ENCODE results near the gene EXOSC7. TPM values are rescaled to one million over a fixed set of nuclear protein-coding genes. Genes with fewer than 3 reads are reported as not detected.
A peak's percentile ranks its signal among the peaks of the same experiment; 100 is the strongest.

The EXOSC7 gene
- total RNA-seq, 1 experiment from 2014 or later: 50.1 TPM

DNA sequence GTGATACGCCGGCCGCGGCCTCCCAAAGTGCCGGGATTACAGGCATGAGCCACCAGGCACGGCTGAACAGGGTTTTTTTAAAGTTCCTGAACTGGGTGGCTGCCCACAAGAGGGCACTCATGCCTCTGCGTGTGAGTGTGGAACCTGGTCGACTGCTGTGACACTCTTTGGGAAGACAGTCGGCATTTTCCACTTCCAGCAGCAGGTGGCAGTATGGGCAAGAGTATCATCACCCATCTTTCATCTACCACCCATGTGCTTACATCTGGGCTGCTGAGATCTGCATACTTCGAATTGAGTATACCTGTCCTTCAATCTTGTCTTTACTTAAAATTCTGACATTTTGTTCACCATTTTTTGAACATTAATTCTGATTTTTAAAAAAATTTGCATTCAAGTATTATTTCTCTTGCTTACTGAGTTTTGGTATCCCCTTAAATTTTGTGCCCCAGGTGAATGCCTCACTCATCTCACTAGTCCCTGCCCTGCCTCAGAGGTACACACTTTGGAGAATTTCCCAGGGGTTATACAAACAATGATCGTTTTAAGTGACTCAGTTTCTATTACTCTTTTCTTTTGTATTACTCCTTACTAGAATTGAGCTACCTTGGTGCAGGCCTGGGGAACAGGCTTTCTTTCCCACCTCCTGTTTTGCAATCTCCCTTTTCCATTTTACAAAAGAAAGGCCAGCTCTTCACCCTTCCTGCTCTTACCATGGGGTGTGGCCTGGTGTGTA is 61.8 kb downstream of the EXOSC7 start:
- DNase-seq: peak; percentile 91
- Mint-ChIP-seq H3K36me3 (ENCODE audit: insufficient read depth, unreplicated experiment) (no peaks in the 10 kb centered on the region), H3K27ac (ENCODE audit: unreplicated experiment) (no peak overlapping the region), H3K4me1 (ENCODE audit: low read depth, unreplicated experiment) (peaks cover 10% of the 10 kb centered on the region), H3K9me3 (ENCODE audit: low read depth, unreplicated experiment) (no peaks in the 10 kb centered on the region), H3K27me3 (ENCODE audit: unreplicated experiment) (peaks cover 23% of the 10 kb centered on the region), H3K4me3 (ENCODE audit: low read depth, unreplicated experiment) (peak overlapping the region; percentile 50)
- no TSS peak for BruUV-seq (replicated peaks)
- CTCF ChIA-PET: interaction anchor here (0.5 to 2.3 kb wide), 5 partner anchors 17 to 487 kb away, joined by 3 to 7 read pairs (median 3); no protein-coding TSS in a partner anchor
- TF ChIP-seq, protein P1, sequence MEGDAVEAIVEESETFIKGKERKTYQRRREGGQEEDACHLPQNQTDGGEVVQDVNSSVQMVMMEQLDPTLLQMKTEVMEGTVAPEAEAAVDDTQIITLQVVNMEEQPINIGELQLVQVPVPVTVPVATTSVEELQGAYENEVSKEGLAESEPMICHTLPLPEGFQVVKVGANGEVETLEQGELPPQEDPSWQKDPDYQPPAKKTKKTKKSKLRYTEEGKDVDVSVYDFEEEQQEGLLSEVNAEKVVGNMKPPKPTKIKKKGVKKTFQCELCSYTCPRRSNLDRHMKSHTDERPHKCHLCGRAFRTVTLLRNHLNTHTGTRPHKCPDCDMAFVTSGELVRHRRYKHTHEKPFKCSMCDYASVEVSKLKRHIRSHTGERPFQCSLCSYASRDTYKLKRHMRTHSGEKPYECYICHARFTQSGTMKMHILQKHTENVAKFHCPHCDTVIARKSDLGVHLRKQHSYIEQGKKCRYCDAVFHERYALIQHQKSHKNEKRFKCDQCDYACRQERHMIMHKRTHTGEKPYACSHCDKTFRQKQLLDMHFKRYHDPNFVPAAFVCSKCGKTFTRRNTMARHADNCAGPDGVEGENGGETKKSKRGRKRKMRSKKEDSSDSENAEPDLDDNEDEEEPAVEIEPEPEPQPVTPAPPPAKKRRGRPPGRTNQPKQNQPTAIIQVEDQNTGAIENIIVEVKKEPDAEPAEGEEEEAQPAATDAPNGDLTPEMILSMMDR (IDR thresholded peaks at IDR 0.05; ENCODE audit: unreplicated experiment): peak; percentile 87
- intact Hi-C loops (cut with micrococcal nuclease; ENCODE audit: unreplicated experiment): loop anchor here (5.0 kb wide), 2 partner anchors 444 to 619 kb away; no protein-coding TSS in a partner anchor

DNA sequence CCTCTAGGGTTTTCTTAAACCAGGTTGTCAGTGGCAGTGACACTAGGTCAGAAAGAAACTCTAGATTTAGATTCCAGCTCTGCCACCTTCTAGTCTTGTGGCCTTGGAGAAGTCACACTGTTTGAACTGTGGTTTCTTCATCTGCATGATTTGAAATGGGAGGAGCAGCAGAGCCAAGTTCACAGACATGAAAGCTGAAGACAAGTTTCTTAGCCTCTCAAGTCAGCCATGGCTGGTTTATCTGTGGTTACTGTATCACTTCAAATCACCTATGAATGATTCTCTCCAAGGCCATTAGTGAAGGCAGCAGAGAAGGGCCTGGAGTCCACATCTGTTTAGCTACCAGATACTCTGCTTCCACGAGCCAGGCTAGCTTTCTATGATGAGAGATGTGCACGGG is 65.6 kb downstream of the EXOSC7 start:
- Mint-ChIP-seq H3K4me1 (ENCODE audit: low read depth, unreplicated experiment) (no peaks in the 10 kb centered on the region), H3K27me3 (ENCODE audit: unreplicated experiment) (peaks cover 2% of the 10 kb centered on the region), H3K36me3 (ENCODE audit: insufficient read depth, unreplicated experiment) (no peaks in the 10 kb centered on the region), H3K4me3 (ENCODE audit: low read depth, unreplicated experiment) (no peak overlapping the region), H3K27ac (ENCODE audit: unreplicated experiment) (no peak overlapping the region), H3K9me3 (ENCODE audit: low read depth, unreplicated experiment) (no peaks in the 10 kb centered on the region)
- CTCF ChIA-PET: interaction anchor here (1.0 to 2.9 kb wide), 2 partner anchors 167 to 169 kb away, joined by 3 to 46 read pairs; no protein-coding TSS in a partner anchor
- no peak for DNase-seq
- intact Hi-C loops (cut with micrococcal nuclease; ENCODE audit: unreplicated experiment): loop anchor here (2.0 to 5.0 kb wide), 3 partner anchors 45 to 457 kb away; no protein-coding TSS in a partner anchor
- TF ChIP-seq, protein P1 (IDR thresholded peaks at IDR 0.05; ENCODE audit: unreplicated experiment): no peak
- BruUV-seq (replicated peaks): no TSS peak

DNA sequence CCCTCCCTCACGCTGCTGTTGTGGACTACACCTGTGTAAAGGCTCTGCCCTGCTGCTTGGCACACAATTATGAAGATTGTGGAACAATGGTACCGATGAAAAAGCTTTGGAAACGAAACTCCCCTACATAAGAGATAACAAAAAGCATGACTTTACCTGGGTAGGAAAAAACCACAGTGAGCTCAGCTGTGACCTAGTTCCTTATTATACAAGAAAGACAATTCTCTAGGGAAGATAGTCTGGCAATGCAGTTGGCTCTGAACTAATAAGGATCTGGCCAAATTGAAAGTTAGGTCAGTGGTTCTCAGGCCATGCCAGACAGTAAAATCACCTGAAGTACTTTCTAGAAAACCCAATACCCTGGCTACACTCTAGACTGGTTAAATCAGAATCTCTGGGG is 66.1 kb downstream of the EXOSC7 start:
- TF ChIP-seq, protein P1 (IDR thresholded peaks at IDR 0.05; ENCODE audit: unreplicated experiment): no peak
- Mint-ChIP-seq H3K4me1 (ENCODE audit: low read depth, unreplicated experiment) (no peaks in the 10 kb centered on the region), H3K36me3 (ENCODE audit: insufficient read depth, unreplicated experiment) (no peaks in the 10 kb centered on the region), H3K27me3 (ENCODE audit: unreplicated experiment) (peaks cover 7% of the 10 kb centered on the region), H3K9me3 (ENCODE audit: low read depth, unreplicated experiment) (no peaks in the 10 kb centered on the region), H3K27ac (ENCODE audit: unreplicated experiment) (no peak overlapping the region), H3K4me3 (ENCODE audit: low read depth, unreplicated experiment) (no peak overlapping the region)
- no peak for DNase-seq
- intact Hi-C loops (cut with micrococcal nuclease; ENCODE audit: unreplicated experiment): loop anchor here (5.0 kb wide), 1 partner anchor 80 kb away; no protein-coding TSS in a partner anchor
- CTCF ChIA-PET: interaction anchor here (1.0 to 2.9 kb wide), 2 partner anchors 167 to 169 kb away, joined by 3 to 46 read pairs; no protein-coding TSS in a partner anchor
- no TSS peak for BruUV-seq (replicated peaks)

DNA sequence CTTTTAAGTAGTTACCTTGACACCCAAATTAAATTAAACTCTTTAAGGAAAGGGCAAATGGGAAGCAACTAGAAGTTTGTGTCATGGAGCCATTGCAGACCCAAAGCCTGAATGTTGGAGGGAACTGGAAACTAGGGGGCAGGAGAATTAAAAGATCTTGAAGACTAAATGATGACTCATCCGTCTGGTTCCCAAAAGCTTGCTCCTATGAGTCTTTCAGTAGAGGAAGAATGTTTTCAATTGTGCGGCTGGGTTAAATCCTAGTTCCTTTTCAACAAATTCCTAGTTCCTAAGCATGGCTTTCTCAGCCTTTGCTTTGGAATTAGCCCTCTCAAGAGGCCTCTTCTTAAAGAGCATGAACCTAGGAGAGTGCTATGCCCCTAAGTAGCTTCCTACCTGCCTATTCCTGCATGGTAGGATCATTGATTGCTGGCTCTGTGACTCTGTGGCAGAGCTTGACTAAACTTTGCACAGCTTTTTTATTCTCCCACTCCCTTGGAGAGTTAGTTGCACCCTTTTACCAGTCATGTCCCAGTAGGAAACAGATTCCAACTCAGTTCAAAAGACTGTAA is 67.8 kb downstream of the EXOSC7 start:
- intact Hi-C loops (cut with micrococcal nuclease; ENCODE audit: unreplicated experiment): loop anchor here (5.0 kb wide), 1 partner anchor 78 kb away; no protein-coding TSS in a partner anchor
- Mint-ChIP-seq H3K27me3 (ENCODE audit: unreplicated experiment) (peaks cover 22% of the 10 kb centered on the region), H3K36me3 (ENCODE audit: insufficient read depth, unreplicated experiment) (no peaks in the 10 kb centered on the region), H3K27ac (ENCODE audit: unreplicated experiment) (no peak overlapping the region), H3K4me1 (ENCODE audit: low read depth, unreplicated experiment) (no peaks in the 10 kb centered on the region), H3K9me3 (ENCODE audit: low read depth, unreplicated experiment) (no peaks in the 10 kb centered on the region), H3K4me3 (ENCODE audit: low read depth, unreplicated experiment) (no peak overlapping the region)
- TF ChIP-seq, protein P1 (IDR thresholded peaks at IDR 0.05; ENCODE audit: unreplicated experiment): no peak
- DNase-seq: no peak
- CTCF ChIA-PET: interaction anchor here (0.6 to 1.3 kb wide), 3 partner anchors 82 to 611 kb away, joined by 3 to 5 read pairs (median 3); no protein-coding TSS in a partner anchor
- no TSS peak for BruUV-seq (replicated peaks)

Data from Calu3 (cell line).